Right atrium auricular region (tissue), 2 donors: Measurements from ENCODE around the gene TMIGD2. TPM values are rescaled to one million over a fixed set of nuclear protein-coding genes. Genes with fewer than 3 reads are reported as not detected.
"Not testable (repeated sequence)": the region's sequence is repeated elsewhere in the genome, so short reads cannot be mapped to it uniquely, and the experiment has no call there.

Experiments used
- DNase-seq: peaks from one replicate; pipeline ENCODE4 v3.0.0-alpha.2; 2019; ENCODE audit warnings: low spot score
- H3K27ac ChIP-seq, 2 donors: fragments of 200-600 bp; sonication (generic); 1 replicate in 1 of 2; 2 replicates in 1 of 2; pipeline ENCODE4 v1.5.1; 2016 to 2019
- H3K27me3 ChIP-seq, 2 donors: fragments of 200-600 bp; sonication (generic); one replicate each; pipeline versions ENCODE4 v1.5.1 to v1.6.0; 2017 to 2019
- H3K36me3 ChIP-seq: fragments of 200-600 bp; sonication (generic); one replicate; pipeline ENCODE4 v1.5.1; 2016
- H3K4me1 ChIP-seq, 2 donors: fragments of 200-600 bp; sonication (generic); one replicate each; pipeline versions ENCODE4 v1.5.1 to v1.6.0; 2017 to 2019
- H3K4me3 ChIP-seq, 2 donors: fragments of 200-600 bp; sonication (generic); 1 replicate in 1 of 2; 2 replicates in 1 of 2; pipeline ENCODE4 v1.5.1; 2017 to 2019; ENCODE audit warnings: mild to moderate bottlenecking in 1 of 2, moderate library complexity in 1 of 2
- H3K9me3 ChIP-seq, 2 donors: fragments of 200-600 bp; sonication (generic); one replicate each; pipeline ENCODE4 v1.5.1; 2019
- total RNA-seq, 2 donors: library from RNA; depleted of rRNA; stranded (reverse); fragments of >200 nt; gene quantifications; one replicate each; pipeline ENCODE4 v1.1.0, GENCODE V29; 2016
- TF ChIP-seq, protein P1 (sequence below), 2 donors: fragments of 200-600 bp; sonication (generic); IDR thresholded peaks; one replicate each; pipeline ENCODE4 v1.5.1; 2019; ENCODE audit warnings: antibody characterized with exemption in 2 of 2

Gene TMIGD2
- total RNA-seq, 2 donors from 2014 or later: 0.28 TPM; not detected in 1

DNA sequence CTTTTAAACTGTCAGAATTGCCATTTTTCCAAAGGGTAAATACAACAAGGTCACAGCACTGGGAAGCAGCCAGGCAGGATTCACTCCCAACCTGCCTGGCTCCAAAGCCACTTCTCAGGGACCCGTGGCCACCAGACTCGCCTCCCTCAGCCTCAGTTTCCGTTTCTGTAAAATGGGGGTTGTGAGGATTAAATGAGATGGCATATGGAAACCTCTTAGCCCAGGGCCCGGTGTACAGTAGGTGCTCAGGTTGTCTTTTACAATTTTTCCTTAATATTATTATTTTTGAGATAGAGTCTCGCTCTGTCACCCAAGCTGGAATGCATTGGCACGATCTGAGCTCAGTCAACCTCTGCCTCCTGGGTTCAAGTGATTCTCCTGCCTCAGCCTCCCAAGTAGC is 45.2 kb downstream of the TMIGD2 start:
- Histone ChIP-seq H3K9me3 (peaks cover 0 to 12% of the 10 kb centered on the region in 2 donors), H3K36me3 (peaks cover 85% of the 10 kb centered on the region), H3K27ac (no peak overlapping the region), H3K27me3 (no peaks in the 10 kb centered on the region), H3K4me1 (no peaks in the 10 kb centered on the region), H3K4me3 (no peak overlapping the region)
- no peak for DNase-seq
- TF ChIP-seq, protein P1, sequence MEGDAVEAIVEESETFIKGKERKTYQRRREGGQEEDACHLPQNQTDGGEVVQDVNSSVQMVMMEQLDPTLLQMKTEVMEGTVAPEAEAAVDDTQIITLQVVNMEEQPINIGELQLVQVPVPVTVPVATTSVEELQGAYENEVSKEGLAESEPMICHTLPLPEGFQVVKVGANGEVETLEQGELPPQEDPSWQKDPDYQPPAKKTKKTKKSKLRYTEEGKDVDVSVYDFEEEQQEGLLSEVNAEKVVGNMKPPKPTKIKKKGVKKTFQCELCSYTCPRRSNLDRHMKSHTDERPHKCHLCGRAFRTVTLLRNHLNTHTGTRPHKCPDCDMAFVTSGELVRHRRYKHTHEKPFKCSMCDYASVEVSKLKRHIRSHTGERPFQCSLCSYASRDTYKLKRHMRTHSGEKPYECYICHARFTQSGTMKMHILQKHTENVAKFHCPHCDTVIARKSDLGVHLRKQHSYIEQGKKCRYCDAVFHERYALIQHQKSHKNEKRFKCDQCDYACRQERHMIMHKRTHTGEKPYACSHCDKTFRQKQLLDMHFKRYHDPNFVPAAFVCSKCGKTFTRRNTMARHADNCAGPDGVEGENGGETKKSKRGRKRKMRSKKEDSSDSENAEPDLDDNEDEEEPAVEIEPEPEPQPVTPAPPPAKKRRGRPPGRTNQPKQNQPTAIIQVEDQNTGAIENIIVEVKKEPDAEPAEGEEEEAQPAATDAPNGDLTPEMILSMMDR (IDR thresholded peaks at IDR 0.05): no peak

DNA sequence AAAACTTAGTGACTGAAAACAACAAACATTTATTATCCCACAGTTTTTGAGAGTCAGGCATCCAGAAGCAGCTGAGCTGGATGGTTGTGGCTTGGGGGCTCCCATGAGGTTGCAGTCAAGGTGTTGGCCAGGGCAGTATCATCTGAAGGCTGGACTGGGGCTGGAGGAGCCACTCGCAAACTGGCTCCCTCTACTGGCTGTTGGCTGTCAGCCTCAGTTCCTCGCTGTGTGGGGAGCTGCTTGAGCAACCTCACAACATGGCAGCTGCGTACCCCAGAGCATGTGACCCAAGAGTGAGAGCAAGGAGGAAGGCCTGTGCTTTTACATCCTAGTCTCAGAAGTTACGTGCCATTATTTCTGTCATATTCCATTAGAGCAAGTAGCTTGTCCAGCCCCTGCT is 45.6 kb downstream of the TMIGD2 start:
- Histone ChIP-seq H3K9me3 (peaks cover 0 to 12% of the 10 kb centered on the region in 2 donors), H3K27ac (no peak overlapping the region), H3K36me3 (peaks cover 86% of the 10 kb centered on the region), H3K27me3 (no peaks in the 10 kb centered on the region), H3K4me3 (no peak overlapping the region), H3K4me1 (no peaks in the 10 kb centered on the region)
- no peak for DNase-seq
- TF ChIP-seq, protein P1 (IDR thresholded peaks at IDR 0.05): no peak

DNA sequence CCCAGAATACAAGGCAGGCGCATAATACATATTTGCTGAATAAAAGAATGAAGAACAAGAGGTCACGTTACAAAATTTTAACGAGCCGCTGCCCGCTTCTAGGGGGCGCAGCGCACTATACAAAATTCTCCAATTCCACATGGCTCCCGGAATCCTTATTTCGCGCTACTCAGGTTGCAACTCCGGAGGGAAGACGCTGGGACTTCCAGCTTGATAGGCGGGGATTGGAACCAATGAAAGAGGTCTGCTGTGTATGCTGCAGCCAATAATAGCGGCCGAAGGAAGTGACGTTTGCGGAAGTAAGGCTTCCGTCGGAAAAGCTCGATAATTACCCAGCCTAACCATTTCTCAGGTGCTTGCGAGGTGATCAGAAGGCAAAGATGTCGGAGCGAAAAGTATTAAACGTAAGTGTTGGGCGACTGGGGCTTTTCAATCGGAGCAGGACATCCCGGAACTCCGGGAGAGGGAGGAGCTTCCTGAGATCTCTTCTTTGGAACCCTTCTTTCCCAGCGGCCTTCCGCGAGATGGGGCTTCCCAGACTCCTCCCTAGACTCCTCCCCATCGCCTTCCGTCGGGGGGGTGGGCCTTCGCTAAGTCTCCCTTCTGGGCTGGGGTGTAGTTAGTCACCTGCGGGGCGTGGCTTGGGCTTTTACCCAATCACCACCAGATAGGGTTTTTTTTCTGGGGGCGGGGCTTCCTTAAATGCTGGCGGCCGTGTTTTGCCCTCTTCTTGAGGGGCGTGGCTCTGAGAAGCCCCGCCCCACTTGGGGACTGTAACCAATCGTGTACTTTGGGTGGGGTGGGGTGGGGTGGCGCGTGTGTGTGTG is 55.2 kb downstream of the TMIGD2 start, which contains the start of gene YJU2:
Gene YJU2, plus strand, starts transcription at position 314 of the 827 bp plus-strand sequence. Its CDS starts 67 bp downstream, at position 381.
- Histone ChIP-seq H3K36me3 (peaks cover 29% of the 10 kb centered on the region), H3K9me3 (peaks cover 0 to 6% of the 10 kb centered on the region in 2 donors), H3K4me1 (peaks cover 0 to 12% of the 10 kb centered on the region in 2 donors), H3K27ac (peak within 1 kb of the TSS; percentile 93 to 94), H3K27me3 (no peaks in the 10 kb centered on the region), H3K4me3 (peak within 1 kb of the TSS; percentile 65 to 68)
- TF ChIP-seq, protein P1 (IDR thresholded peaks at IDR 0.05): peak in 1 of 2 donors; percentile 44
- peak; percentile 98 for DNase-seq

DNA sequence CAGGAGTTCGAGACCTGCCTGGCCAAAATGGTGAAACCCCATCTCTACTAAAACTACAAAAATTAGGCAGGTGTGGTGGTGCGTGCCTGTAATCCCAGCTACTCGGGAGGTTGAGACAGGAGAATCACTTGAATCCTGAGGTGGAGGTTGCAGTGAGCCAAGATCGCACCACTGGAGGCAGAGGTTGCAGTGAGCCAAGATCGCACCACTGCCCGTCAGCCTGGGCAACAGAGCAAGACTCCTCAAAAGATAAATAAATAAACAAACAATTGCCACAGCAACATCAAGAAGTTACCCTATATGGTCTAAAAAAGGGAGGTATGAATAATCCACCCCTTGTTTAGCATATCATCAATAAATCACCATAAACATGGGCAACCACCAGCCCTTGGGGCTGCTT is 56.3 kb downstream of the TMIGD2 start:
- not testable (repeated sequence) for H3K27me3 ChIP-seq, DNase-seq, H3K4me3 ChIP-seq, H3K27ac ChIP-seq
- H3K9me3 ChIP-seq: peaks cover 0 to 12% of the 10 kb centered on the region in 2 donors
- H3K4me1 ChIP-seq: peaks cover 0 to 12% of the 10 kb centered on the region in 2 donors
- H3K36me3 ChIP-seq: peaks cover 19% of the 10 kb centered on the region

Other genes starting within 250 kb of the TMIGD2 start
- gene ZBTB7A, start 235.5 kb downstream of the TMIGD2 start, total RNA-seq: 10 to 100 TPM; 33.8 to 50.0 TPM
- gene MAP2K2, start 178.3 kb downstream of the TMIGD2 start, total RNA-seq: 10 to 100 TPM; 82.2 to 97.4 TPM
- not detected for gene CREB3L3, start 148.8 kb downstream of the TMIGD2 start, total RNA-seq
- 10 to 100 TPM; 10.9 to 15.9 TPM for gene SIRT6, start 119.8 kb downstream of the TMIGD2 start, total RNA-seq
- gene ANKRD24, start 119.7 kb downstream of the TMIGD2 start, total RNA-seq: 1 to 10 TPM in 1 of 2 donors, under 1 TPM in 1; 0.39 to 1.7 TPM
- gene EBI3, start 72.9 kb downstream of the TMIGD2 start, total RNA-seq: 1 to 10 TPM; 1.7 to 2.6 TPM
- 10 to 100 TPM in 1 of 2 donors, 1 to 10 TPM in 1; 9.1 to 17.6 TPM for gene YJU2, start 55.3 kb downstream of the TMIGD2 start, total RNA-seq
- gene SHD, start 23.1 kb downstream of the TMIGD2 start, total RNA-seq: 10 to 100 TPM; 24.2 to 24.6 TPM
- gene FSD1, start 2.2 kb upstream of the TMIGD2 start, total RNA-seq: not detected
- 10 to 100 TPM in 1 of 2 donors, 1 to 10 TPM in 1; 4.8 to 11.8 TPM for gene STAP2, start 36.4 kb upstream of the TMIGD2 start, total RNA-seq
- 1 to 10 TPM; 6.2 to 7.3 TPM for gene MPND, start 41.2 kb upstream of the TMIGD2 start, total RNA-seq
- gene SH3GL1, start 98.2 kb upstream of the TMIGD2 start, total RNA-seq: 10 to 100 TPM; 17.5 to 31.9 TPM
- 1 to 10 TPM; 2.6 to 5.0 TPM for gene CHAF1A, start 100.3 kb upstream of the TMIGD2 start, total RNA-seq
- gene UBXN6, start 155.4 kb upstream of the TMIGD2 start, total RNA-seq: 100 to 1,000 TPM in 1 of 2 donors, 10 to 100 TPM in 1; 52.8 to 100 TPM
- gene HDGFL2, start 169.9 kb upstream of the TMIGD2 start, total RNA-seq: 10 to 100 TPM; 18.3 to 24.8 TPM
- 100 to 1,000 TPM; 104 to 156 TPM for gene PLIN4, start 216.1 kb upstream of the TMIGD2 start, total RNA-seq
- gene PLIN5, start 232.8 kb upstream of the TMIGD2 start, total RNA-seq: 10 to 100 TPM; 21.4 to 43.6 TPM
- gene LRG1, start 237.6 kb upstream of the TMIGD2 start, total RNA-seq: under 1 TPM in 1 of 2 donors, not detected in 1; 0.67 TPM